WERI-Rb-1 (cell line): ENCODE data around the gene PCDHA11.
A peak's percentile ranks its signal among the peaks of the same experiment; 100 is the strongest.
"Not testable (repeated sequence)": the region's sequence is repeated elsewhere in the genome, so short reads cannot be mapped to it uniquely, and the experiment has no call there.

Experiments used
- DNase-seq: peaks from one replicate; pipeline ENCODE4 v3.0.0-alpha.2; 2020
- H3K27ac ChIP-seq: fragments of 250-450 bp; sonication (Bioruptor Pico); 2 replicates; pipeline ENCODE4 v1.5.1; 2020; ENCODE audit warnings: mild to moderate bottlenecking, moderate library complexity
- H3K27me3 ChIP-seq: fragments of 250-450 bp; sonication (Bioruptor Pico); 2 replicates; pipeline ENCODE4 v1.5.1; 2021; ENCODE audit warnings: mild to moderate bottlenecking, low read depth, moderate library complexity; ENCODE audit not compliant: insufficient read depth, severe bottlenecking
- H3K36me3 ChIP-seq: fragments of 250-450 bp; sonication (Bioruptor Pico); 2 replicates; pipeline ENCODE4 v1.5.1; 2020; ENCODE audit warnings: mild to moderate bottlenecking, moderate library complexity
- H3K4me3 ChIP-seq: 2 replicates; pipeline ENCODE4 v1.5.1; 2011; ENCODE audit warnings: low read depth, mild to moderate bottlenecking, control low read depth, low read length
- H3K9me3 ChIP-seq: fragments of 250-450 bp; sonication (Bioruptor Pico); 2 replicates; pipeline ENCODE4 v1.5.1; 2021; ENCODE audit warnings: mild to moderate bottlenecking, moderate library complexity; ENCODE audit not compliant: severe bottlenecking
- TF ChIP-seq, protein P1 (sequence below): IDR thresholded peaks from 2 replicates; pipeline ENCODE4 v1.5.1; 2011; ENCODE audit warnings: low read depth, mild to moderate bottlenecking, control low read depth, inconsistent platforms, low read length

Gene PCDHA11, protein sequence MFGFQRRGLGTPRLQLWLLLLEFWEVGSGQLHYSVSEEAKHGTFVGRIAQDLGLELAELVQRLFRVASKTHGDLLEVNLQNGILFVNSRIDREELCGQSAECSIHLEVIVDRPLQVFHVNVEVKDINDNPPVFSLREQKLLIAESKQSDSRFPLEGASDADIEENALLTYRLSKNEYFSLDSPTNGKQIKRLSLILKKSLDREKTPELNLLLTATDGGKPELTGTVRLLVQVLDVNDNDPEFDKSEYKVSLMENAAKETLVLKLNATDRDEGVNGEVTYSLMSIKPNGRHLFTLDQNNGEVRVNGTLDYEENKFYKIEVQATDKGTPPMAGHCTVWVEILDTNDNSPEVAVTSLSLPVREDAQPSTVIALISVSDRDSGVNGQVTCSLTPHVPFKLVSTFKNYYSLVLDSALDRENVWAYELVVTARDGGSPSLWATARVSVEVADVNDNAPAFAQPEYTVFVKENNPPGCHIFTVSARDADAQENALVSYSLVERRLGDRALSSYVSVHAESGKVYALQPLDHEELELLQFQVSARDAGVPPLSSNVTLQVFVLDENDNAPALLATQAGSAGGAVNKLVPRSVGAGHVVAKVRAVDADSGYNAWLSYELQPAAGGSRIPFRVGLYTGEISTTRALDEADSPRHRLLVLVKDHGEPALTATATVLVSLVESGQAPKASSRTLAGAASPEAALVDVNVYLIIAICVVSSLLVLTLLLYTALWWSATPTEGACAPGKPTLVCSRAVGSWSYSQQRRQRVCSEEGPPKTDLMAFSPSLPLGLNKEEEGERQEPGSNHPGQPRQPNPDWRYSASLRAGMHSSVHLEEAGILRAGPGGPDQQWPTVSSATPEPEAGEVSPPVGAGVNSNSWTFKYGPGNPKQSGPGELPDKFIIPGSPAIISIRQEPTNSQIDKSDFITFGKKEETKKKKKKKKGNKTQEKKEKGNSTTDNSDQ

DNA sequence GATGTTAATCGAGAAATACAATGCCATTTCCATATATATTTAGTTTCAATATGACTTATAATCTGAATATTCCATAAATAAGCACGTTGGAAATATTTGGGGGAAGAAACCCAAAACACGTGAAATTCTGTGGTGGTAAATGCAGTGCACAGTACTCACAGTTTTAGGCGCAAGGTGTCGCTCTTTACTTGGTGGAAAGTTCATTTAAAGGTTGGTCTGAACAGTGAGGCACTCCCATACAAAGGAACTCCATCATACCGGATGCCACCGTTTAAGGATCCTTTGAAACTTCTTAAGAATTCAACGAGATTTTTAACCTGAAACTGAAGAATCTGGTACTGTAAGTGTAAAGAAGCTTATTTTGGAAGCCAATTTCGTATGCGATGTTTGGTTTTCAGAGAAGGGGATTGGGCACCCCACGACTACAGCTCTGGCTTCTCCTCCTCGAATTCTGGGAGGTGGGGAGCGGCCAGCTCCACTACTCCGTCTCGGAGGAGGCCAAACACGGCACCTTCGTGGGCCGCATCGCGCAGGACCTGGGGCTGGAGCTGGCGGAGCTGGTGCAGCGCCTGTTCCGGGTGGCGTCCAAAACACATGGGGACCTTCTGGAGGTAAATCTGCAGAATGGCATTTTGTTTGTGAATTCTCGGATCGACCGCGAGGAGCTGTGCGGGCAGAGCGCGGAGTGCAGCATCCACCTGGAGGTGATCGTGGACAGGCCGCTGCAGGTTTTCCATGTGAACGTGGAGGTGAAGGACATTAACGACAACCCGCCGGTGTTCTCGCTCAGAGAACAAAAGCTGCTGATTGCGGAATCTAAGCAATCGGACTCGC is at the start of gene PCDHA11:
Gene PCDHA11, plus strand, starts transcription at position 237 of the 834 bp plus-strand sequence. Its CDS starts 147 bp downstream, at position 384.
- H3K27ac ChIP-seq, result peak within 1 kb of the TSS; percentile 49
- peaks cover 14% of the 10 kb centered on the region for H3K36me3 ChIP-seq
- H3K4me3 ChIP-seq, result peak within 1 kb of the TSS; percentile 50
- TF ChIP-seq, protein P1, sequence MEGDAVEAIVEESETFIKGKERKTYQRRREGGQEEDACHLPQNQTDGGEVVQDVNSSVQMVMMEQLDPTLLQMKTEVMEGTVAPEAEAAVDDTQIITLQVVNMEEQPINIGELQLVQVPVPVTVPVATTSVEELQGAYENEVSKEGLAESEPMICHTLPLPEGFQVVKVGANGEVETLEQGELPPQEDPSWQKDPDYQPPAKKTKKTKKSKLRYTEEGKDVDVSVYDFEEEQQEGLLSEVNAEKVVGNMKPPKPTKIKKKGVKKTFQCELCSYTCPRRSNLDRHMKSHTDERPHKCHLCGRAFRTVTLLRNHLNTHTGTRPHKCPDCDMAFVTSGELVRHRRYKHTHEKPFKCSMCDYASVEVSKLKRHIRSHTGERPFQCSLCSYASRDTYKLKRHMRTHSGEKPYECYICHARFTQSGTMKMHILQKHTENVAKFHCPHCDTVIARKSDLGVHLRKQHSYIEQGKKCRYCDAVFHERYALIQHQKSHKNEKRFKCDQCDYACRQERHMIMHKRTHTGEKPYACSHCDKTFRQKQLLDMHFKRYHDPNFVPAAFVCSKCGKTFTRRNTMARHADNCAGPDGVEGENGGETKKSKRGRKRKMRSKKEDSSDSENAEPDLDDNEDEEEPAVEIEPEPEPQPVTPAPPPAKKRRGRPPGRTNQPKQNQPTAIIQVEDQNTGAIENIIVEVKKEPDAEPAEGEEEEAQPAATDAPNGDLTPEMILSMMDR, result peak; percentile 61; the same call in 1 of the 2 replicates
- peaks cover 3% of the 10 kb centered on the region for H3K9me3 ChIP-seq
- DNase-seq, result peak; percentile 43
- H3K27me3 ChIP-seq, result no peaks in the 10 kb centered on the region

DNA sequence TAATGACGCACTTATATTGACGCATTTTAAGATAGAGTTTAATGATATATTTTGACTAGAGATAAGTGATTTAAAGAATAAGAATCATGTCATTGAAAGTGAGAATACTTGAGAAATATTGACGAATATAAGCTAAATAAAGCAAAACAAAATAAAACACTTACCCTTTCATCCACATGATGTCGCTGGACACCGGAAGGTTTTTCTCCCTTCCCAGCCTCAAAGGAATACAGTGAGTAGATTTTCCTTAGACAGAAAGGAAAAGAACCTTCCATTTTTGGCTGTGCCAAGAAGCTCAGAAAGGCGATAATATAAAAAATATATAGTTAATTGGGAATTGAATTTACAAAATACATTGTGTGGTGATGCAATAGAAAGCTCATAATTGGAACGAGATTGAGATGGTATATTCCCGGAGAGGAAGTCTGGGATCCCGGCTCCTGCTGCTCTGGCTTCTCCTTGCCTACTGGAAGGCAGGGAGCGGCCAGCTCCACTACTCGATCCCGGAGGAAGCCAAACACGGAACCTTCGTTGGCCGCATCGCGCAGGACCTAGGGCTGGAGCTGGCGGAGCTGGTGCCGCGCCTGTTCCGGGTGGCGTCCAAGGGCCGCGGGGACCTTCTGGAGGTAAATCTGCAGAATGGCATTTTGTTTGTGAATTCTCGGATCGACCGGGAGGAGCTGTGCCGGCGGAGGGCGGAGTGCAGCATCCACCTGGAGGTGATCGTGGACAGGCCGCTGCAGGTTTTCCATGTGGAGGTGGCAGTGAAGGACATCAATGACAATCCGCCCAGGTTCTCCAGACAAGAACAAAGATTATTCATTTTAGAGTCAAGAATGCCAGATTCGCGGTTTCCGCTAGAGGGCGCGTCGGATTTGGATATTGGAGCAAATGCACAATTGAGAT is 47.1 kb upstream of the PCDHA11 start, which contains the start of gene PCDHA5:
Gene PCDHA5, plus strand, starts transcription at position 239 of the 906 bp plus-strand sequence.
- DNase-seq, result no peak
- Histone ChIP-seq H3K36me3 (peaks cover 4% of the 10 kb centered on the region; the same call in 1 of the 2 replicates), H3K9me3 (no peaks in the 10 kb centered on the region), H3K4me3 (no peak within 1 kb of the TSS), H3K27ac (no peak within 1 kb of the TSS), H3K27me3 (no peaks in the 10 kb centered on the region)
- TF ChIP-seq, protein P1, result no peak

DNA sequence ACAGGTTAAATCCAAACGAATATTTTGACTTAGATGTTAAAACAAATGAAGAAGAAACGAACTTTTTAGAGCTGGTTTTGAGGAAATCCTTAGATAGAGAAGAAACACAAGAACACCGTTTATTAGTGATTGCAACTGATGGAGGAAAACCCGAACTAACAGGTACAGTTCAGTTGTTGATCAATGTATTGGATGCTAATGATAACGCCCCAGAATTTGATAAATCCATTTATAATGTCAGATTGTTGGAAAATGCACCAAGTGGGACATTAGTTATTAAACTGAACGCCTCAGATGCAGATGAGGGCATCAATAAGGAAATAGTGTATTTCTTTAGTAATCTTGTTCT is 46.5 kb upstream of the PCDHA11 start:
- H3K36me3 ChIP-seq, result peaks cover 4% of the 10 kb centered on the region; the same call in 1 of the 2 replicates
- TF ChIP-seq, protein P1, result no peak

DNA sequence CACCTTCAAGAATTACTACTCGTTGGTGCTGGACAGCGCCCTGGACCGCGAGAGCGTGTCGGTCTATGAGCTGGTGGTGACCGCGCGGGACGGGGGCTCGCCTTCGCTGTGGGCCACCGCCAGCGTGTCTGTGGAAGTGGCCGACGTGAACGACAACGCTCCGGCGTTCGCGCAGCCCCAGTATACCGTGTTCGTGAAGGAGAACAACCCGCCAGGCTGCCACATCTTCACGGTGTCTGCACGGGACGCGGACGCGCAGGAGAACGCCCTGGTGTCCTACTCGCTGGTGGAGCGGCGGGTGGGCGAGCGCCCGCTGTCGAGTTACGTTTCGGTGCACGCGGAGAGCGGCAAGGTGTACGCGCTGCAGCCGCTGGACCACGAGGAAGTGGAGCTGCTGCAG is 45.8 kb upstream of the PCDHA11 start:
- not testable (repeated sequence) for H3K27me3 ChIP-seq, DNase-seq, H3K9me3 ChIP-seq, H3K27ac ChIP-seq, H3K4me3 ChIP-seq, H3K36me3 ChIP-seq

More for the DNA sequence above, 46.5 kb upstream of the PCDHA11 start:
- no peak for DNase-seq
- H3K4me3 ChIP-seq, result no peak overlapping the region
- no peak overlapping the region for H3K27ac ChIP-seq
- H3K9me3 ChIP-seq, result no peaks in the 10 kb centered on the region
- H3K27me3 ChIP-seq, result no peaks in the 10 kb centered on the region

DNA sequence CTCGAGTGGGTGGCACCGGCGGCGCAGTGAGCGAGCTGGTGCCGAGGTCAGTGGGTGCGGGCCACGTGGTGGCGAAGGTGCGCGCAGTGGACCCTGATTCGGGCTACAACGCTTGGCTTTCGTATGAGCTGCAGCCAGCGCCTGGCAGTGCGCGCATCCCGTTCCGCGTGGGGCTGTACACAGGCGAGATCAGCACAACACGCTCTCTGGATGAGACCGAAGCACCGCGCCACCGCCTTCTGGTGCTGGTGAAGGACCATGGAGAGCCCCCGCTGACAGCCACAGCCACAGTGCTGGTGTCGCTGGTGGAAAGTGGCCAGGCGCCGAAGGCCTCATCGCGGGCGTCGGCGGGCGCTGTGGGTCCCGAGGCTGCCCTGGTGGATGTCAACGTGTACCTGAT is 45.3 kb upstream of the PCDHA11 start:
- no peak overlapping the region for H3K4me3 ChIP-seq
- no peak for DNase-seq
- TF ChIP-seq, protein P1, result no peak
- no peaks in the 10 kb centered on the region for H3K27me3 ChIP-seq
- H3K27ac ChIP-seq, result no peak overlapping the region
- no peaks in the 10 kb centered on the region for H3K9me3 ChIP-seq
- peaks cover 4% of the 10 kb centered on the region; the same call in 1 of the 2 replicates for H3K36me3 ChIP-seq
